Choroid plexus epithelial cell (primary cell): ENCODE results near the gene EML2.

Experiments
- DNase-seq: peaks from one replicate; pipeline ENCODE4 v3.0.0-alpha.2; 2010; ENCODE audit warnings: low read depth
- H3K4me3 ChIP-seq: 2 replicates; pipeline ENCODE4 v1.5.1; 2011; ENCODE audit warnings: low read depth, mild to moderate bottlenecking, control low read depth, low read length, moderate library complexity
- CTCF ChIP-seq: conservative IDR thresholded peaks from 2 replicates; pipeline ENCODE4 v1.5.1; 2011; ENCODE audit warnings: low read depth, mild to moderate bottlenecking, control low read depth, inconsistent platforms, low read length, moderate library complexity

Gene EML2

GRCh38 chr19:45564131-45564780 lies 74.9 kb downstream of the EML2 start:
- no peak for DNase-seq
- H3K4me3 ChIP-seq: no peak overlapping the region
- no peak for TF ChIP-seq CTCF

GRCh38 chr19:45560686-45561085 lies 78.5 kb downstream of the EML2 start:
- H3K4me3 ChIP-seq: no peak overlapping the region
- no peak for TF ChIP-seq CTCF
- DNase-seq: no peak

GRCh38 chr19:45560038-45560437 lies 79.2 kb downstream of the EML2 start:
- TF ChIP-seq CTCF: no peak
- H3K4me3 ChIP-seq: no peak overlapping the region
- no peak for DNase-seq
